H1 (cell line): ENCODE measurements around the gene CDK4. TPM values are rescaled to one million over a fixed set of nuclear protein-coding genes. Genes with fewer than 3 reads are reported as not detected.

Experiments used
- BACH1 ChIP-seq: IDR thresholded peaks from 2 replicates; pipeline ENCODE4 v1.6.1; 2012; ENCODE audit warnings: low read length, improper control_type of control experiment
- CHD1 ChIP-seq: IDR thresholded peaks from 2 replicates; pipeline ENCODE4 v1.6.1; 2012; ENCODE audit warnings: low read depth, low read length, improper control_type of control experiment
- CTCF ChIP-seq, 3 experiments: IDR thresholded peaks; 1 replicate in 2 of 3; 2 replicates in 1 of 3; pipeline versions ENCODE4 v1.5.1 to v1.6.1; 2011; ENCODE audit warnings: low read length in 3 of 3, mild to moderate bottlenecking in 3 of 3, inconsistent platforms in 2 of 3, low read depth in 1 of 3, moderate library complexity in 1 of 3; ENCODE audit not compliant: insufficient read depth in 1 of 3; ENCODE audit errors: control extremely low read depth in 1 of 3
- GABPA ChIP-seq: IDR thresholded peaks from 2 replicates; pipeline ENCODE4 v1.6.1; 2011; ENCODE audit warnings: mild to moderate bottlenecking, low read length, moderate library complexity, borderline replicate concordance; ENCODE audit not compliant: insufficient read depth
- HDAC2 ChIP-seq, 2 experiments: fragments of 300-600 bp in 1 of 2; sonication (generic) in 1 of 2; IDR thresholded peaks; 2 replicates each; pipeline ENCODE4 v1.6.1; 2011 to 2012; ENCODE audit warnings: low read depth in 2 of 2, low read length in 2 of 2, mild to moderate bottlenecking in 2 of 2, moderate library complexity in 2 of 2, borderline replicate concordance in 1 of 2, inconsistent platforms in 1 of 2
- HDAC6 ChIP-seq: IDR thresholded peaks from one replicate; pipeline ENCODE4 v1.7.1; 2012; ENCODE audit warnings: low read depth, mild to moderate bottlenecking, inconsistent platforms, low read length, moderate library complexity
- JUN ChIP-seq: IDR thresholded peaks from 2 replicates; pipeline ENCODE4 v1.6.1; 2011; ENCODE audit warnings: low read depth, mild to moderate bottlenecking, improper control_type of control experiment, low read length
- polyA plus RNA-seq, 7 experiments: library from polyadenylated mRNA; depleted of rRNA in 3 of 7; stranded (reverse) in 5 of 7; unstranded in 2 of 7; fragments of >200 nt in 5 of 7; fragments of 200-250 nt in 2 of 7; gene quantifications; 1 replicate in 5 of 7; 2 replicates in 1 of 7; 4 replicates in 1 of 7; pipeline versions ENCODE4 v1.2.1 to v1.2.3, GENCODE V29; 2011 to 2013; ENCODE audit warnings: missing spikeins in 2 of 7, mixed read lengths in 2 of 7
- total RNA-seq: library from RNA; stranded (reverse); fragmentation: NEBNext Ultra II Directional; extraction: Animal tissue kit (Norgen Biotek cat#: 25700); gene quantifications from 2 replicates; pipeline ENCODE4 v1.2.1, GENCODE V29; 2021
- TF ChIP-seq, protein P1 (sequence below): IDR thresholded peaks from 2 replicates; pipeline ENCODE4 v1.6.1; 2012; ENCODE audit warnings: low read length, inconsistent platforms

CDK4 gene
- total and polyA plus RNA-seq, 2 of the 8 experiments (the other 6 are each of a cell fraction or from before 2014, with no cell fraction given): 174 to 368 TPM

- TF ChIP-seq GABPA (no peak), HDAC6 (no peak), HDAC2 (IDR thresholded peaks at IDR 0.05; ENCODE audit: borderline replicate concordance in 1 of 2, low read depth in 2 of 2, low read length in 2 of 2) (no peak), JUN (no peak), CTCF (IDR thresholded peaks at IDR 0.05; ENCODE audit: control extremely low read depth in 1 of 3, insufficient read depth in 1 of 3, low read depth in 1 of 3, low read length in 3 of 3) (no peak), CHD1 (no peak), BACH1 (no peak)
- TF ChIP-seq, protein P1, sequence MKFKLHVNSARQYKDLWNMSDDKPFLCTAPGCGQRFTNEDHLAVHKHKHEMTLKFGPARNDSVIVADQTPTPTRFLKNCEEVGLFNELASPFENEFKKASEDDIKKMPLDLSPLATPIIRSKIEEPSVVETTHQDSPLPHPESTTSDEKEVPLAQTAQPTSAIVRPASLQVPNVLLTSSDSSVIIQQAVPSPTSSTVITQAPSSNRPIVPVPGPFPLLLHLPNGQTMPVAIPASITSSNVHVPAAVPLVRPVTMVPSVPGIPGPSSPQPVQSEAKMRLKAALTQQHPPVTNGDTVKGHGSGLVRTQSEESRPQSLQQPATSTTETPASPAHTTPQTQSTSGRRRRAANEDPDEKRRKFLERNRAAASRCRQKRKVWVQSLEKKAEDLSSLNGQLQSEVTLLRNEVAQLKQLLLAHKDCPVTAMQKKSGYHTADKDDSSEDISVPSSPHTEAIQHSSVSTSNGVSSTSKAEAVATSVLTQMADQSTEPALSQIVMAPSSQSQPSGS: no peak
- TF ChIP-seq, all 59 proteins: peak for 0
Observed at GRCh38 chr12:57767876-57768275, 15.8 kb upstream of the CDK4 start (continued).
